Coronary artery (tissue), 2 donors: ENCODE data around the gene AKR1B1.
A peak's percentile ranks its signal among the peaks of the same experiment; 100 is the strongest.

Experiments
- DNase-seq: peaks from one replicate; pipeline ENCODE4 v3.0.0-alpha.2; 2017; ENCODE audit warnings: low spot score
- H3K27ac ChIP-seq, 2 donors: fragments of 200-600 bp; sonication (generic); one replicate each; pipeline ENCODE4 v1.5.1; 2016 to 2019
- H3K4me3 ChIP-seq: fragments of 200-600 bp; sonication (generic); 2 replicates; pipeline ENCODE4 v1.5.1; 2016; ENCODE audit warnings: mild to moderate bottlenecking, moderate library complexity
- TF ChIP-seq, protein P1 (sequence below): fragments of 200-600 bp; sonication (generic); IDR thresholded peaks from one replicate; pipeline ENCODE4 v1.5.1; 2019; ENCODE audit warnings: antibody characterized with exemption

Gene AKR1B1

DNA sequence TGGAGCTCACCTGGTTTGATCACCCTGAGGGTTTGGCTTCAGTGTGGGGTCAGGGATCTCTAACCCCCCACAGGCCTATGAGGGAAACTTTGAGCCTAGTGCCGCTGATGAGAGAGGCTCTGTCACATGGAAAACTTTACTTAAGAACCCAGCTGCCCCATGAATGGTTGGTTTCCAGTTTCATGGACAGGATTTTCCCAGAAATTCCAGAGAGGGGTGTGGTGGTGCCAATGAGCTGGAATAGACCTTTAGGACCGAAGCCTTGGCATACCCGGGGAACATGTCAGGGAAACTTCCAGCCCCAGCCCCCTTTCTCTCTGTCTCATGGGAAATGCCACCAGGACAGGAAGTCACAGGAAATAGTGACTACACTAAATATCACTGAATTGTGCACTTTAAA lies 36.9 kb downstream of the AKR1B1 start:
- TF ChIP-seq, protein P1, sequence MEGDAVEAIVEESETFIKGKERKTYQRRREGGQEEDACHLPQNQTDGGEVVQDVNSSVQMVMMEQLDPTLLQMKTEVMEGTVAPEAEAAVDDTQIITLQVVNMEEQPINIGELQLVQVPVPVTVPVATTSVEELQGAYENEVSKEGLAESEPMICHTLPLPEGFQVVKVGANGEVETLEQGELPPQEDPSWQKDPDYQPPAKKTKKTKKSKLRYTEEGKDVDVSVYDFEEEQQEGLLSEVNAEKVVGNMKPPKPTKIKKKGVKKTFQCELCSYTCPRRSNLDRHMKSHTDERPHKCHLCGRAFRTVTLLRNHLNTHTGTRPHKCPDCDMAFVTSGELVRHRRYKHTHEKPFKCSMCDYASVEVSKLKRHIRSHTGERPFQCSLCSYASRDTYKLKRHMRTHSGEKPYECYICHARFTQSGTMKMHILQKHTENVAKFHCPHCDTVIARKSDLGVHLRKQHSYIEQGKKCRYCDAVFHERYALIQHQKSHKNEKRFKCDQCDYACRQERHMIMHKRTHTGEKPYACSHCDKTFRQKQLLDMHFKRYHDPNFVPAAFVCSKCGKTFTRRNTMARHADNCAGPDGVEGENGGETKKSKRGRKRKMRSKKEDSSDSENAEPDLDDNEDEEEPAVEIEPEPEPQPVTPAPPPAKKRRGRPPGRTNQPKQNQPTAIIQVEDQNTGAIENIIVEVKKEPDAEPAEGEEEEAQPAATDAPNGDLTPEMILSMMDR: no peak
- Histone ChIP-seq H3K27ac (no peak overlapping the region), H3K4me3 (no peak overlapping the region)
- DNase-seq: no peak

DNA sequence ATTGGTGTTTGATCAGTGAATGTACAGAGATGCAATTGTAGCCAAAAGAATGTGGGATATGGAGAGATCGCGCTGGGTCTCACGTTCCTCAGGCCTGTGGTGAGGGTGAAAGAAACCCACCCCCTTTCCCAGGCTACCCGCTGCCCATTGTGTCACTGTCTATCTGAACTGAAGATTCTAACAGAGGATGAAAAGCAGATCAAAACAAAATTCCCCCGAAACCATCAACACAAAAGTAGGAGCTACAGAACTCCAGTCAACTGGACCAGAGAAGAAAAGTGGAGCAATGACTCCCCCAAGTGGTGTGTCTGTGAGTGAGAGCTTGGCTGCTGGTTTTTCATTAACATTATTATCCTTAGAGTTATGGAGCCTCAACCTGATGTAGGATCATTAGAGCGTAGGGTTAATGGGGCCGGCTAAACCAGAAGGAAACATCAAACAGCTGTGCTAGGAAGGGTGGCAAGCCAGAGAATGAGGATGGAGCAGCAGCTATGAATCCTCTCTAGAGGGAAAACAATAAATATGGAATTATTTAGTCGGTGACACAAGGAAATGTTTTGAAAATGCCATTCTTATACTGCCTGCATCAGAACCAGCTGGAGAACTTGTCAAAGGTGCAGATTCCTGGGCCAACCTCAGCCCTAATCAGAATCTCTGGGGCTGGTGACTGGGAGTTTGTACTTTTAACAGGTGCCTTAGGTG lies 38.3 kb downstream of the AKR1B1 start:
- no peak for DNase-seq
- TF ChIP-seq, protein P1: peak; percentile 24
- H3K27ac ChIP-seq: no peak overlapping the region
- no peak overlapping the region for H3K4me3 ChIP-seq

DNA sequence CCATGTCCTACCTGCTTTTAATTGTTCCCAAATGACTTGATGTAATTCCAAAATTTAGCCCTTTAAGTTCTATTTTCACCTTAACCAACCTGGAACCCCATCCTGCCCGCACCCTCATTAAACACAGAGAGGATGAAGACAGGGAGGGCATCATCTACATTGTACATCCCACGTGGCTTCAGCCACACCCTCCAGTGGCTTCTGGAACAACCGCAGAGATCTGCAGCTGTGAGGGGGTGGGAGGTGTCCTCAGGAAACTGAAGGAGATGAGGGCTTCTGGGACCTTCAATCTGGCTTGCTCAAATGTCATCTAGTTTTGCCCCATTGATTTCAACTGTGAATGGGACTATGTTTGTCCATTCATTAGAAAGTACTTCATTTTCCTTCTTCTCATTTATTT lies 39.0 kb downstream of the AKR1B1 start:
- no peak overlapping the region for H3K27ac ChIP-seq
- H3K4me3 ChIP-seq: no peak overlapping the region
- TF ChIP-seq, protein P1: no peak
- DNase-seq: no peak

DNA sequence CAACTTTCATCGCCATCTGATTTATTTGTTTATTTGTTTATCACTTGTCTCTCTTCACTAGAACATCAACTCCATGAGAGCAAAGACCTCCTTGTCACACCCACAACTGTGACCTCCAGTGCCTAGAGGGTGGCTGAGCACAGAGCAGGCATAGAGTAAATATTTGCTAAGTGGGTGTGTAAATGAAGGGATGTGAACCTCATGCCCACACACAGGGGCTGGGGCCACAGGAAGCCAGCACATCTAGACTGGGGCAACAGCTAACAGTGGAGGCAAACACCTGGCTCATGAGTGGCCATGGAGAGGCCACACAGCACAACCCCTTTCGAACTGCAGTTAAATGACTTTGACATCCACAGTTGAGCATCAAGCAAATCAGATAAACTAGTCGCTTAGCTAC lies 39.8 kb downstream of the AKR1B1 start:
- Histone ChIP-seq H3K27ac (no peak overlapping the region), H3K4me3 (no peak overlapping the region)
- TF ChIP-seq, protein P1: no peak
- no peak for DNase-seq

DNA sequence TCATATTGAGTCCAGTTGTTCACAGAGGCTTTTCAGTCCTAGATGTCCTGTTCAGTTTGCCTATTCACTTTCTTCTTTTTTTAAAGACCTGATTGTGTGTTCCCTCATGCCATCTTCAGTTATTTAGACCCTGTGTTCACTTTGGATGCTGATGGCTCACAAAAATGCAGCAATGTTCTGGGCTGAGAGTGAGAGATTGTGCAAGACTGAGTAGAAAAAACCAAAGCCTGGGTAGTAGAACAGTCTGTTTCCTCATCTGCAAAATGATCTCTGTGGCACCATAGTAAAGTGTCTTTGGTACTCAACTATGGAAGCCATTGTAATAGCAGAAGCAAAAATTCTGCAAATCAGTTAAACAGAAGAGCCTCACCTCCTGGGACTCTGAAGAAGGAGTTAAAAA lies 43.2 kb downstream of the AKR1B1 start:
- peak; percentile 28 for DNase-seq
- Histone ChIP-seq H3K27ac (no peak overlapping the region), H3K4me3 (no peak overlapping the region)
- TF ChIP-seq, protein P1: no peak

DNA sequence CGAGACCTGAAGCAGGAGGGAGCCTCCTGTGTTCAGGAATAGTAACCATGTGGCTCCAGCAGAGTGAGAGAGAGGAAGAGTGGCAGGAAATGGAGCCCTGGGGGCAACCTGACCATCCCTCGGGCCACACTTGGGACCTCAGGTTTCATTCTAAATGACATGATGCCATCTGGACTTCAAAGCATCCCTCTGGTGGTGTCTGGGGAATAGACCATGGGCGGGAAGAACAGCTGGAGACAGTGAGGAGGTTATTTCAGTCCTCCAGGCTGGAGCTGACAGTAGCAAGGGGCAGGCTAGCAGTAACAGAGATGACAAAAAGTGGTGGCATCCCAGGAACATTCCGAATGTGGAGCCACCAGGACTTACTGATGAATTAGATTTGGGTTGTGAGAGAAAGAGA lies 44.8 kb downstream of the AKR1B1 start:
- Histone ChIP-seq H3K27ac (no peak overlapping the region), H3K4me3 (no peak overlapping the region)
- TF ChIP-seq, protein P1: no peak
- DNase-seq: peak; percentile 31

DNA sequence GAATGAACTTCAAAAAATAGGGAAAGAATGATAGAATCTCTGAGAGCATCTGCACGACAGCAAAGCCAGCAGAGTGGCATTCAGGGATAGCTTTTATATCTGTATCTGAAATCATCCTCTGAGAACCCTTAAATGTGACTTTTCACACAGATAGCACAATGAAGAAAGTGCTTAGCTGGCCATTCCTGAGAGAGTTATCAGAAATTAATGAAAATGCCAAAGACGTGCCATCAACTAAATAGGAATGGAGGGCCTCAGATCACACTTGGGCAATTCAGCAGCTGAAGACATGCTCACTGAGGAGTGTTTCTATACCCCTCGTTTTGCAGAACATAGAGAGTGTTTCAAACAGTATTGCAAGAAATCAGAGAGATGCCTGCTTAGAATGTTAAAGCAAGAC lies 51.6 kb downstream of the AKR1B1 start:
- no peak for DNase-seq
- no peak overlapping the region for H3K27ac ChIP-seq
- no peak overlapping the region for H3K4me3 ChIP-seq
- TF ChIP-seq, protein P1: no peak
